Measurements from ENCODE around the gene EXD3.

The EXD3 gene

DNA sequence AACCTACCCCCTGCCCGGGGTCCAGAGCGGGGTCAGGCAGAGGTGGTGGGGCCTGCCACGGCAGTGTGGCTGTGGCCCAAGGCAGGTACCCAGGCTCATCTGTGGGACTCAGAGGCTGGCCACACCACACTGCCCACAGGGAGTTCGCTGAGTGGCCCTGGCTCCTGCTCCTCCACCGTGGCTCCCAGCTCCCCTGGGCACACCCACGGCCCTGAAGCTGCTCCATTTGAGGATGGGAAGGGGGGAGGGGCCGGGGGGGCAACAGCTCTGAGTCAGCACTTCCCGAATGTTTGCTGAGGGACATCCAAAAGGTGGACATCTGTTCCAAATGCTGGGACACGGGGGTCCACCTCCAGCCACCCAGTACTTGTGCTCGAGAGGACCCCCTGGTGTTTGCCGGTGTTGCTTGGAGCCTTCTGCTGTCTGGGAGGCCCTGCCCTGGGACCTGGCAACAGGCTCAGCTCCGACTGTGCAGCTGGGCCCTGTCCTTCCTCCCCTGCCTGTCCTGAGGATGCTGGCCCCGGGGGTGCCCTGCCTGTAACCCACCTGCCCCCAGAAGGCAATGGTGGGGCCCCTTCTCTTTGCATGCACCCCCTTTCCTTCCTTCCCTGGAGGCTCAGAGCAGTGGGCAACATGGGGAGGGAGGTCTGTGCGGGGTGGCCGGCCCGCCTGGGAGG, 118.4 kb downstream of the EXD3 start:
- H3K4me3 ChIP-seq (ENCODE audit: low read depth, low read length) = no peak overlapping the region
- no peak for DNase-seq (ENCODE audit: low read depth)

DNA sequence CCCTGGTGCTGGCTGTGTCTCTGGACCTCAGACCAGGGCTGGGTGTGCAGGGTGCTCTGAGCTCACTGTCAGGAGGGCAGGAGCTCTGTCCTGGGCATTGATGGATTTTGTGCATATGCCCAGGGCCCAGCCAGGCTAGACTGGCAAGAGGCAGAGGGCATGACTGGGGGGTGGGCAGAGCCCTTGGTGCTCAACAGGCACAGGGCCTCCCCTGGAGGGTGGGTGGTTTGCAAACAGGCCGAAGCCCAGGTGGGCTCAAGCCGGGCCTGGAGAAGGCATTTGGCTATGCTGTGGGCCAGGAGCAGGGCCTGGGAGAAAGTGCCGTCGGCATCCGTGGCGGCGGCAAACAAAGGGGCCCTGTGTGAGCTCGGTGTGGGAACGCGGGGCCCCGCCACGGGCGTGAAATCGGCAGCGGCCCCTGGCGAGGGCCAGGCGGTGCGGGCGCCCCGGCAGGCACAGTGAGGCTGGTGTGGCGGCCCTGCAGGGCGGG, 119.0 kb downstream of the EXD3 start:
- no peak overlapping the region for H3K4me3 ChIP-seq (ENCODE audit: low read depth, low read length)
- DNase-seq (ENCODE audit: low read depth) = no peak

DNA sequence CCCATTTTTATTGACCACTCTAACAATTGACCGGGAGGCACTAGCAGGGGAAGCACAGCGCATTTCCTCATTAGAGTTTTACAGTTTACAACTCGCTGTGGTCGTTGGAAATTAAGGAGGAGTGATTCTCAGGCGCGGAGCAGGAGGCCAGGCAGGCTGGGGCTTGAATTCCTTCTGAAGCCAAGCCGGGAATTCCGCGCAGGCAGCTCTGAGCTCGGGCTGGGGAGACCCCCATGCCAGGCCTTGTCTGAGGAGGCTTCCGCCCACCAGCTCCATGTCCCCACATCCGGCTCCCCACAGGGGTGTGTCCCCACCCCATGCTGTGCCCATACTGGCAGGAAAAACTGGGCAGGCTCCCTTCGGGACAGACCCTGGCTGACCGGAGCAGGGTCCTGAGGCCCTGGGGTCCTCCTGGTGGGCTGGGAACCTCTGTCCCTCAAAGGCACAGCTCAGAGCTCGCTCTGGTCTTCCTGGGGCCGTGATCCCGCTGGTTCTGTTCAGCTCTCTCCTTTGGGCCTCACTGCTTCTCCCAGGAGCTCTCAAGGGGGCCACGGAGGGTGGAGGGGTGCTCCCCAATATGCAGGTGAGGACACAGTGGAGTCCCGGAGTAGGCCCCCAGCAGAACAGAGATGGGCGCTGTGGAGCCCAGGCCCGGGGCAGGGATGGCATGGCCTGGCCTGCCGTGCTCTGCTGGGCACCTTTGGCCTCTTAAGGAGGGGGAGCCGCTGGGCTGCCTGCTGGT, 119.6 kb downstream of the EXD3 start:
- DNase-seq (ENCODE audit: low read depth) = no peak
- H3K4me3 ChIP-seq (ENCODE audit: low read depth, low read length) = no peak overlapping the region

DNA sequence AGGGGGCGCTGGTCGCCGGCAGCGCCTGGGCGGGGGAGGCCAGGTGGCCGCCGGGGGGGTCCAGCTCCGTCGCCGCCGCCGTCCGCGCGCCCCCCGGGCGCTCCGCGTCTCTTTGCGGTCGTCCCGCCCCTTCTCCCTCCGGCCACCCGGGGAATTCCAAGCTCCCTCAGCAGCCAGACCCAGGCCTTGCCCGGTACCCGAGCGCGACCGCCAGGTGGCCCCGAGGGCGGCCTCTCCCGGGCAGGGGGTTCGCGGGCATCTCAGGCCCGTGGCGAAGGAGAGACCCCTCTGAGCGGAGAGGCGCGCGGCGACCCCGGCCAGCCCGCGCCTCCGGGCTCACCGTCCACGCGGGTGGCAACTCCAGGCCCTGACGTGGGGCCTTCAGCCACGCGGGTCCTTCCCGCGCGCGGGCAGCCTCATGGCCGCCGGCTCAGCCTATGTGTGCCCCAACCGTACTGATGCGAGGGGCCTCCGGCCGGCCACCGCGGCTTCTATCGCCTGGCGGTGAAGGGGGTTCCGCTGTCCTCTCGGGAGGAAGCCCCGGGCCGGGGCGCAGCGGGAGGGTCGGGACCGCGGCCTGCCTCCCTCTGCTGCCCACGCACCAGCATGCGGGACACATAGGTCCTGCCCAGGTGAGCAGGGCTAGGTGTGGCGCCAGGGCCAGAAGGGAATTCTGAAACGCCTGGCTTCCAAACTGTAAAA, 120.4 kb downstream of the EXD3 start:
- peak overlapping the region; percentile 47 for H3K4me3 ChIP-seq (ENCODE audit: low read depth, low read length)
- no peak for DNase-seq (ENCODE audit: low read depth)

DNA sequence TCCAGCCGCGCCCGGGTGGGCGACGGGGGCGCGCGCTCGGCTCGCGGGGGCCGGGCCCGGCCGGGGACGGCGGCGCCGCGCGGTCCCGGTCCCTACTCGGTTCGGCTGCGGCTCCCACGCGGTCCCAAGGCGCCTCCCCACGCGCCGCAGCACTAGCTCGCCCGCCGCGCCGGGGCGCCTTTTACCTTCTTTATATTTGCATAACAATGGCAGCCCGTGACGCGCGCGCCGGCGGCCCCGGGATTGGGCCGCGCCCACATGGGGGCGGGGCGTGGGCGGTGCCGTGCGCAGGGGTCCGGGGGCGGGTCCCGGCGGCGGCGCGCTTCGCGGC, 120.9 kb downstream of the EXD3 start, which contains the start of gene NRARP:
TSS of gene NRARP (minus strand) at position 154 of the 331 bp plus-strand sequence. CDS start 343 bp downstream, outside the sequence.
- DNase-seq (ENCODE audit: low read depth) = no peak
- peak within 1 kb of the TSS; percentile 47 for H3K4me3 ChIP-seq (ENCODE audit: low read depth, low read length)

DNA sequence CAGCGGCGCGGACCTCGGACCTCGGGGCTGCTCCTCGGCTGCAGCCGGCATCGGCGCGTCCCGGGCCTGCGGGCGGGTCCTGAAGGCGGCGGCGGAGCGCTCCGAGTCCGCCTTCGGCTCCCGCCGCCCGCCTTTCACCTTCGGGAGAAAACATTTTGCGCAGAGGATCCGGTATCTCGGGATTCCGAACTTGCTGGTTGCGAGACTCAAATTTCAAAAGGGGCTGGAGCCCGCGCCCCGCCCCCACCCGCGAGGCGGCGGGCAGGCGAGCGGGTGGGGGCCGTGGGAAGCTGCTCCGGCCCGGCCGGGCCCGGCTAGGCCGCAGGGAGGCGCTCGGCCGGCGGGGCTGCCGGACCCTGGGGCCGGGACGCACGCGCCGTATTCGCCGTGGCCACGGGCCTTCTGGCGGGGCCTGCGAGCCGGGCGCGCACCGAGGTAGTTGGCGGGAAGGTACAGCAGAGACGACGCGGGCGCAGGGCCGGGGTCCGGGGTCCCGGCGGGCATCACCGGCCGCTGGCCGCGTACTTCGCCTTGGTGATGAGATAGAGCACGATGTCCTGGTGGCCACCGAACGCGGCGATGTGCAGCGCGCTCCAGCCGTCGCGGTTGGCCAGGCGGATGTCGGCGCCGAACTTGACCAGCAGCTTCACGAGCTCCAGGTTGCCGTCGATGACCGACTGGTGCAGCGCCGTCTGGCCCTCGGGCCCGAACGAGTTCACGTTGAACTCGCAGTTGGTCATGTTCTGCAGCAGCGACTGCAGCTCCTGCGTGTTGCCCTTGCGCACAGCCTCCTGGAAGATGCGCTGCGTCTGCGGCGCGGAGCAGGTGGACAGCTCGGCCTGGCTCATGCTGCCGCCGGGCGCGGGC, 121.6 kb downstream of the EXD3 start:
- H3K4me3 ChIP-seq (ENCODE audit: low read depth, low read length) = peak overlapping the region; percentile 37
- DNase-seq (ENCODE audit: low read depth) = no peak

DNA sequence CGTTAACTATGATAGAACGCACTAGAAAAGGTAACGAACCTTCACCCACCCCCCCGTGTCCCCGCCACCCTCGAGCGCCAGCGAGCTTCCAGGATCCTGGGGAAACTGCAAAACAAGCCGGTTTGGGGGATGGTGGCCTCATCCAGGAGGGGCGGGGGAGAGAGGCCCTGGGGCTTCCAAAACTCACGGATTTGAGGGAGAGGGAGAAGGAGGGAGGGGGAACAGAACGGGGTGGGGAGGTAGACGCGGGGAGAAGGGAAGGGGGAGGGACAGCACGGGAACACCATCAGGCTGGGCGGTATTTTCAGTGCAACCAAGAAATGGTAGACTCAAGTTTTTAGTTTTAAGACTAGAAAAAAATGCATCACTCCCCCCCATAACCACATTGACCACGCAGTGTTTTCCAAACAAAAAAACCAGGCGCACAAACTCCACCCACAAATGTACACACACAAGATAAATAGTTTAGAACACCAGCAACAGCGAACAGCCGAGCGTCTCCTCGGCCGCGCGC, 122.3 kb downstream of the EXD3 start:
- peak overlapping the region; percentile 37 for H3K4me3 ChIP-seq (ENCODE audit: low read depth, low read length)
- DNase-seq (ENCODE audit: low read depth) = no peak

DNA sequence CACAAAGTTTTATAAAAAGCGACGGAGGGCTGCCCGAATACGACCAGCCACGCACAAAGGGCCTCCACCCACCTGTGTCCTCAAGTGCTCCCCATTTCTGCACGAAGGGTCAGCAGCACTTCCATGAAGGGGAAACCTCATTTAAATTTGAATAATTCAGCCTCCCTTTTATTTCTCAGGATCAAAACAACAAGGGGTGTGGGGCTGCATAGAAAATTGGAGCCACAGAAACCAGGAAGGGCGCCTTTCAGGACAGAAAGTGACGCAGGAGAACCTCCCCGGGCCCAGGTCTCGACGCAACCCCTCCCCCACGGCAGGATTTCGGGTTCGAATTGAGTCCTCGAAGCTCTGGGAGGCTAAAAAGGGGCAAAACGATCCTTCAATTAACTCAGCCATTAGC, 123.0 kb downstream of the EXD3 start:
- no peak overlapping the region for H3K4me3 ChIP-seq (ENCODE audit: low read depth, low read length)
- DNase-seq (ENCODE audit: low read depth) = no peak

DNA sequence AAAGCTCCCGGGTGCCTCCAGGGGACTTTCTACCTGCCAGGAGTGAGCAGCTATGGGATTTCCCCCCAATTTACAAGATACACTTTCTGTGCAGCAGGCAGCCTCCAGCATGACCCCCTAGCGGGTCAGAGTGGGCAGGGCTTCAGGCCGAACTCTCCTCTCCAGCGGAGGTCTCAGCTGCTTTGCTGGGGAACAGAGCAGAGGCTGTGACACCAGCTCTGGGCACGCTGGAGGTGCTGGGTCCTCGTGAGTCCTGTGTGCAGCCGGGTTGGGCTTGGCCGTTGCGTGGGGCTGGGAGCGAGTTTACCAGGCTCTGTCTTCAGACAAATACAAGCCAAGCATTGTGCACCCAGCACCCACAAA, 123.8 kb downstream of the EXD3 start:
- no peak overlapping the region for H3K4me3 ChIP-seq (ENCODE audit: low read depth, low read length)
- DNase-seq (ENCODE audit: low read depth) = no peak

DNA sequence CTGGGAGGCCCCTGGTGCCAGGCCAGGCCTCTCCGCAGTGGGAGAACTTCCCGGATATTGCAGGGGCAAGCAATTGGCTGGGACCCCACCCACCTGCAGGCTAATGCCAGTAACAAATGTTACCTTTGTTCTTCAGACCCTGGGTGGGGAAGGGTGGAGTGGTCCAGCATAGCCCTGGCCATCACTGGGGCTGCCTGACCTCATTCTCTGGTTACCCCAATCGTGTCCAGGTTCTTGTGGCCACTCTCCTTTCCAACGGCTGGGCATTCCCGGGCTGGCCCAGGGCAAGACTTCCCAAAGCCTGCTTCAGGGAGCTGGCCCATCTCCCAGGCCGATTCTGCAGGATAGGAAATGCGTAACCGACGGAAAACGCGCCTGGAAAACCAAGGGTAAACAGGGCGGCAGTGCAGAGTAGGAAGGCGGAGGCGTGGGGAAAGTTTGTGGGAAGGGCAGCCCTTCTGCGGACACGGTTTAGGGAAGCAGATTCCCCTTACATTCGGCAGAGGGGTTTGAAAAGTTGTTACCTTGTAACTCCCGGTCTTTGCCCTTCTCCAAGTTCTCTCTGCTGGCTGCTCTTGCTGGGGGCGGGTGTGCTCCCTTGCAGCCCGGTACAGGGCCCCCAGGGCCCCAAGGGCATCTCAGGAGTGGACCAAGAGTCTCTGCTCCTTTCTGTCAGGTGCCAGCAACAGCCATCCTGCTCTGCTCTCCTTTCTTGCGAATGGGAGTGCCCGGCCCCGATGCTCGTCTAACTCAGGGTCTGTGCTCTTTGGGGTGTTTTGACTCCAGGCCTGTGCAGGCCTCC, 124.4 kb downstream of the EXD3 start:
- no peak overlapping the region for H3K4me3 ChIP-seq (ENCODE audit: low read depth, low read length)
- DNase-seq (ENCODE audit: low read depth) = no peak

DNA sequence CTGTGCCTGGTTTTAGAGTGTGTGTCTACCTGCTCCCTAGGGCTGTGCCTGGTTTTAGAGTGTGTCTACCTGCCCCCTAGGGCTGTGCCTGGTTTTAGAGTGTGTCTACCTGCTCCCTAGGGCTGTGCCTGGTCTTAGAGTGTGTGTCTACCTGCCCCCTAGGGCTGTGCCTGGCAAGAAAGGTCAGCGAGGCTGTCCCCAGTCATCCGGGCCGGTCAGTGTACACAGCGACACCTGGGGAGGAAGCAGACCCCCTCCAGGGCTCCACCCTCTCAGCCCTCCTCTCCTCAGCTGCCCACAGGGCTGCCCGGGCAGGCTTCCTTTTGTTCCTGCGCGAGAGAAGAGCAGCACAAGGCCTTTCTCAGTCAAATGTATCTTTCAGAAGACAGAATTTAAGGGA, 125.0 kb downstream of the EXD3 start:
- H3K4me3 ChIP-seq (ENCODE audit: low read depth, low read length) = no peak overlapping the region
- DNase-seq (ENCODE audit: low read depth) = no peak

DNA sequence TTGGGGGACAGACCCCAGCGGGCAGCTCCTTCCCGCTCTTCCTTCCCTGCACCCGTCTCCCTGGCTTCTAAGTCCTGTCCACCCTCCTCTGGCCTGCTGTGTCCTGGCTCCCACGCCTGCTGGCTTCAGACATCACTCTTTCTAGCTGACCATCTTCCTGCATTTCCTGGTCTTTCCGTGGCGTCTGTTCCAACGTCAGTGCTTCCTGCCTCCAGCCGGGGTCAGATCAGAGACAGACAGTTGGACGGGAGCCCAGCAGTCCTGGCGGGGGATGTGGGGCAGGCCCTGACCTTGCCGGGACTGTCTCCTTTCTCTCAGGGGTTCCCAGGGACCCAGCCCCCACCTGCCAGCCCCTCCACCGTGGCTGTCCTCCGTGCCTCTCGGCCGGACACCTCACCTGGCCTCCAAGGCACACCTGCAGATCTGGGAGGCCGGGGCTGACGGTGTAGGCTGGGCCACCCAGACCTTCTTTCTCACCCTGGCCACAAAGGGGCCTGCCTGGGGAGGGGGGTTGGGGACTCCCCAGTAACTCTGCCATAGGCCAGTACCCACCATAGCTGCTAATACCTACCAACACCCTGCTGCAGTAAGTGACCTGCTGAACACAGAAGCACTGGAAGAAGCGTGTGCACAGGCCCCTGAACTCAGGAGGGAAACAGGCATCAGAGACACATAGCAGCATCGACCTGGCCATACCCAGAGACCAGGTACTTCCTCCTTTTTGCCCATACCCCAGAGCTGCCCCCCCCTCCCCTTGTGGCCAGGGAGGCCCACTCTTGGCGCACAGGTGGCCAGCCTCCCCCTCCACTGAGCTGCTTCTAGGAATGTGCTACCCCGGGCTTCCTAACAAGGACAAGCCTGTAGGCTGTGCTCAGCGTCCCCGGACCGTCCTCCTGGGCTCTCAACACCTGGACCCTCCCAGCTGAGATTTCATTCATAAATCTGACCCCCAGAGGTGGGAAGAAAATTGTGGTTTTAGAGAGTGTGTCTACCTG, 126.0 kb downstream of the EXD3 start:
- DNase-seq (ENCODE audit: low read depth) = no peak
- H3K4me3 ChIP-seq (ENCODE audit: low read depth, low read length) = no peak overlapping the region

DNA sequence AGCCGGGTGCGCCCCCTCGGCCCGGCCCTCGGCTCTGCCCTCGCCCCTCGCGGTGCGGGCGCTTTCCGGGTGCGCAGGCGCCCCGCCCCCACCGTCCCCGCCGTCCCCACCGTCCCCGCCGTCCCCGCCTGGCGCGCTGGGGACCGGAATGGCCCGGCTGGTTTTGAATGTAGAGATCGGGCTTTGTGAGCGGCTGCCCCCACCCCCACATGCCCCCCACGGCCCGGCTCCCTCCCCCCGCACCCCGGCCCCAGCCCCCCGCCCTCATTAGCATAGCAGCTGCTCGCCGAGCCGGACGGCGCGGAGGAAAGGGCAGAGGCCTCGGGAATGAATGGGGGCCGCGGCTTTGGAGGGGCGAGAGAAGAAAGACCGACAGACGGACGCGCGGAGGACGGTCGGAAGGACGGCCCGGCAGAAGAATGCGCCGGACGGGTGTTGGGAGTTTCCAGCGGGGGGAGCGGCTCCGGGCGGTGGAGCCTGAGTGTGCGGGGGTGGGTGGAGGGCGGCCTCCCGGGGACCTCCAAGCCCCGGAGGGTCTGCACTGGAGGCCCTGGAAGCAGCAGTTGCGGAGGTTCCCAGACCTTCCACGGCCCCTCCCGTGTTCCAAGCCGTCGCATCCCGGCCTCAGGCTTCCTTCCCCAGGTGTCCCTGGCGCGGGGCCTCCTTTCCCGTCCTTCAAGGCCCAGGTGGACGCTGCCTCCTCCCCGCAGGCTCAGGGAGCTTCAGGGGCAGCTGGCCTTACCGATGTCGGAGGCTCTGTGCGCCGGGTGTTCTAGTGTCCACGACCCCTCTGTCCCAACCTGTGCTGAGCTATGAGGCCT, 126.9 kb downstream of the EXD3 start:
- no peak for DNase-seq (ENCODE audit: low read depth)
- H3K4me3 ChIP-seq (ENCODE audit: low read depth, low read length) = no peak overlapping the region

DNA sequence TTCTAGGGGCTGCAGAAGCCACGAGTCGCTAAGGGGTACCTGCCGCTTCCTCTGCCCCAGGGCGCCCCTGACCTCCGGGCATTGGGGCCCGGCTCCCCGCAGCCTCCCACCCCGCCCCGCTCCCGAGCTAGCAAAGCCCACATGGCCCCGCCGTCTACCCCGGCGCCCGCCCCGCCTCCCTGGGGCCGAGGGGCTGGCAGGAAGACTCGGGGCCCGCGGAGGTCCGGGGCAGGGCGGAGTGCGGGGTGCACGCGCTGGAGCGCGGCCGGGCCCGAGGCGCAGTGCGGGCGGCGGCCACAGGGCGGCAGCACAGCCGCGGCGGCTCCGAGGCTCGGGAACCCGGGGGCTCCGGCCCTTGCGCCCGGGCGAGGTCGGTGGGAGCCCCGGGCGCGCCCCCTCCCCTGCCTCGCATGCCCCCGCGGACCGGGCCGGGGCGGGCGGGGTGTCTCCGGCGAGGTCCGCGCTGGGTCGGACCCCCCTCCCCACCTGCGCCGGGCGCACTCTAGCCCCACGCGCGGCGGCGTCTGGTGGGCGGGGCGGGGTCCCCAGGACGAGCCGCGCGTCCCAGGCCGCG, 127.6 kb downstream of the EXD3 start:
- H3K4me3 ChIP-seq (ENCODE audit: low read depth, low read length) = no peak overlapping the region
- DNase-seq (ENCODE audit: low read depth) = no peak

DNA sequence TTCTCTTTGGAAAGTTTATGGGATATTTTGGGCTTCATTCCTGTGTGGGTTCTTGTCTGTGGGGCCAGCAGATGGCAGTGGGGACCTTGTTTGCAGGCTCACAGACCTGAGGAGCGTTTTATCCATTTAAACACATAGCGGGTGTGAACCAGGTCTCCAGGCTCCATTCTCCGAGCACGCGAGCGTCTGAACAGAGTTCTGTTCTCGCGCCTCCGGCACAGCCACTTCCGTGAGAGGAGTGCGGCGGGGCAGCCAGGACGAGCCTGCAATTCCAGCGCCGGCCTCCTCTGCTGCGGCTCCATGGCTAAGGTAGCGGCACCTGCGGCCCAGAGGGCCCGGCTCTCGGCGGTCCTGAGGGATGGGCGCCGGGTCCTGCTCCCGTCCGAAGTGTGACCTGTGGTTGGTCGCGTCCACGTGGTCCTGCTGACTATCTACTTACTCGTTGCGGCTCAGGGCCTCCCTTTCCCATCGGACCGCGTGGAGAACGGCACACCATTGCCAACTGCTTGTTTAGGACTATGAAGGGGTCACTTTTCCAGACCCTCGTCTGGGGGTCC, 128.2 kb downstream of the EXD3 start:
- no peak overlapping the region for H3K4me3 ChIP-seq (ENCODE audit: low read depth, low read length)
- no peak for DNase-seq (ENCODE audit: low read depth)

DNA sequence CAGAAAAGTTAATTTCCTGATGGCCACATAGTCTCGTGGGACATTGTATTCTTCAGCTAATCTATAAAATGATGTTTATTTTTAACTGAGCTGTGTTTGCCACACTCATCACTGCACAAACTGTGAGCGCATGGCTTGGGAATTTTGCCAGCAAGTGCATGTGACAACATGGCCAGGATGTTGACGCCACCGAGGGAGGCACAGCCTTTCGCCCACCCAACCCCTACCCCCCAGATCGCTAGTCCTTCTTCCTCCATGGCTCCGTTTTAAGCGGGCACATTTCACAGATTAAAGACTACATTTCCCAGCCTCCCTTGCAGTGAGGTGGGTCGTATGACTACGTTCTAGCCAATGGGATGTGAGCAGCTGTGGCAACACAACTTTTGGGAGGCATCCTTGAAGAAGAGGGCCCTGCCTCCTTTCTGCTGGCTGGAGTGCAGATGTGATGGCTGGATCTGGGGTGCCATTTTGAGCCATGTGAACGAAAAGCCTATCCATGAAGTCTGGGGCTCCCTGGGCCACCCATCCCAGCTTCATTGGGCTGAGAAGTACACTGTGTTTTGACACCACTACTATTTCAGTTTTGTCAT, 128.8 kb downstream of the EXD3 start:
- DNase-seq (ENCODE audit: low read depth) = no peak
- H3K4me3 ChIP-seq (ENCODE audit: low read depth, low read length) = no peak overlapping the region

Data from skeletal muscle cell (primary cell).